Lung microvascular endothelial cell (primary cell): ENCODE results near the gene ESRRG. TPM values are rescaled to one million over a fixed set of nuclear protein-coding genes. Genes with fewer than 3 reads are reported as not detected.

Source experiments
- DNase-seq, 2 donors: peaks; one replicate each; pipeline versions ENCODE4 v3.0.0 to v3.0.0-alpha.2; 2010; ENCODE audit warnings: low read depth in 2 of 2
- total RNA-seq: library from RNA; depleted of rRNA; stranded (reverse); fragments of >200 nt; gene quantifications from 2 replicates; pipeline ENCODE4 v1.2.1, GENCODE V29; 2014

ESRRG gene
- total RNA-seq, 1 donor from 2014 or later = not detected

GRCh38 chr1:216632980-216633379 lies 90.2 kb downstream of the ESRRG start:
- DNase-seq = no peak

- no peak for DNase-seq
Observed at GRCh38 chr1:216630532-216630931, 92.7 kb downstream of the ESRRG start.

GRCh38 chr1:216627252-216627651 lies 96.0 kb downstream of the ESRRG start:
- DNase-seq = no peak

- DNase-seq = no peak
Observed at GRCh38 chr1:216626394-216627067, 96.7 kb downstream of the ESRRG start.

- DNase-seq = no peak
Observed at GRCh38 chr1:216621536-216621935, 101.7 kb downstream of the ESRRG start.

- DNase-seq = no peak
Observed at GRCh38 chr1:216617081-216617875, 106.0 kb downstream of the ESRRG start.

- DNase-seq = no peak
Observed at GRCh38 chr1:216616425-216616824, 106.8 kb downstream of the ESRRG start.

- DNase-seq = no peak
Observed at GRCh38 chr1:216614011-216614934, 109.0 kb downstream of the ESRRG start.

- DNase-seq = no peak
Observed at GRCh38 chr1:216612291-216612690, 110.9 kb downstream of the ESRRG start.

GRCh38 chr1:216607067-216607697 lies 116.0 kb downstream of the ESRRG start:
- DNase-seq = no peak

GRCh38 chr1:216606047-216606637 lies 117.1 kb downstream of the ESRRG start:
- no peak for DNase-seq

- DNase-seq = no peak
Observed at GRCh38 chr1:216604771-216605170, 118.5 kb downstream of the ESRRG start.

- DNase-seq = peak; percentile 65 to 68
Observed at GRCh38 chr1:216600730-216601609, 122.3 kb downstream of the ESRRG start.

GRCh38 chr1:216599851-216600250 lies 123.4 kb downstream of the ESRRG start:
- DNase-seq = no peak

- no peak for DNase-seq
Observed at GRCh38 chr1:216598448-216598847, 124.8 kb downstream of the ESRRG start.

- no peak for DNase-seq
Observed at GRCh38 chr1:216596281-216596862, 126.9 kb downstream of the ESRRG start.

- DNase-seq = no peak
Observed at GRCh38 chr1:216587715-216588114, 135.5 kb downstream of the ESRRG start.

GRCh38 chr1:216582151-216582550 lies 141.1 kb downstream of the ESRRG start:
- no peak for DNase-seq

GRCh38 chr1:216580538-216581057 lies 142.6 kb downstream of the ESRRG start:
- no peak for DNase-seq
